GM10266 (cell line): ENCODE measurements around the gene PPIP5K2.

Experiments used
- DNase-seq: peaks from one replicate; pipeline ENCODE4 v3.0.0; 2012; ENCODE audit errors: extremely low spot score
- CTCF ChIP-seq: IDR thresholded peaks from 2 replicates; pipeline ENCODE4 v1.5.1; 2012; ENCODE audit warnings: mild to moderate bottlenecking, low read depth; ENCODE audit not compliant: control insufficient read depth, insufficient read depth; ENCODE audit errors: missing control alignments

Gene PPIP5K2

DNA sequence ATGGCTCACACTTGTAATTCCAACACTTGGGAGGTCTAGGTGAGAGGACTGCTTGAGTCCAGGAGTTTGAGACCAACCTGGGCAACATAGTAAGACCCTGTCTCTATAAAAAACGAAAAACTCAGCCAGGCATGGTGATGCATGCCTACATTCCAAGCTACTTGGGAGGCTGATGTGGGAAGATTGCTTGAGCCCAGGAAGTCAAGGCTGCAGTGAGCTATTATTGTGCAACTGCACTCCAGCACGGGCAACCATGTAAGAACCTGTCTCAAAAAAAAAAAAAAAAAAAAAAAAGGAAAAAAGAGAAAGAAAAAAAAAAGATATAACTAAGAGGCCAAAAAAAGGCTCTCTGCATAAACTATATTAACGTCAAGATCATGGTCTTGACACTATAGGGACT, 27.4 kb upstream of the PPIP5K2 start:
- no peak for DNase-seq
- no peak for TF ChIP-seq CTCF

GRCh38 chr5:103093727-103094126, 26.4 kb upstream of the PPIP5K2 start:
- no peak for TF ChIP-seq CTCF

GRCh38 chr5:103094737-103095136, 25.4 kb upstream of the PPIP5K2 start:
- TF ChIP-seq CTCF: no peak
- no peak for DNase-seq

More at GRCh38 chr5:103093727-103094126, 26.4 kb upstream of the PPIP5K2 start:
- no peak for DNase-seq

GRCh38 chr5:103098993-103099392, 21.1 kb upstream of the PPIP5K2 start:
- no peak for TF ChIP-seq CTCF
- DNase-seq: no peak

DNA sequence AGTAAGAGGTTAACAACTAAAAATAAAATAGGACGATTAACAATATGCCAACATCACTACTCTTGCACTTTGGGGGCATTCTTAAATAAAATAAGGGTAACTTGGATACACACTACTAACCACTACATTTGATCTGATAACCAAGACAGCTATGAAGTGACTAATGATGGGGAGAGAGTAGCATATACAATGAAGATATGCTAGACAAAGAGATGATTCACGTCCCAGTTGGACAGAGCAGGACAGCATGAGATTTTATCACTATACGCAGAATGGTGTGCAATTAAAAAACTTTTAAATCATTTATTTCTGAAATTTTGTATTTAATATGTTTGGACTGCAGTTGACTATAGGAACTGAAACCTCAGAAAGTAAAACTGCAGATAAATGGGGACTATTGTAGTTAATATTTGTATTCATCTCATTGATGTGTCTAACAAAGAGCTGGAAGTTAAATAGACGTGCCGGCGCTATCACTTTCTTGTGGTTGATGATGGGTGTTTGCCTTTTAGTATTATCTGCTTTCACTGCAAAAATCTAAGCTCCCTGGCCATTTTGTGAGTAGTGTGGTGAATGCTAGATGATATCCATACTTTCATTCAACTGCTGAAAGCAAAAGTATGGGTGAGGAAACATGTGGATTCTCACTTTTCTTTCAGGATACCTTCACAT, 18.9 kb upstream of the PPIP5K2 start:
- TF ChIP-seq CTCF: no peak
- DNase-seq: no peak

DNA sequence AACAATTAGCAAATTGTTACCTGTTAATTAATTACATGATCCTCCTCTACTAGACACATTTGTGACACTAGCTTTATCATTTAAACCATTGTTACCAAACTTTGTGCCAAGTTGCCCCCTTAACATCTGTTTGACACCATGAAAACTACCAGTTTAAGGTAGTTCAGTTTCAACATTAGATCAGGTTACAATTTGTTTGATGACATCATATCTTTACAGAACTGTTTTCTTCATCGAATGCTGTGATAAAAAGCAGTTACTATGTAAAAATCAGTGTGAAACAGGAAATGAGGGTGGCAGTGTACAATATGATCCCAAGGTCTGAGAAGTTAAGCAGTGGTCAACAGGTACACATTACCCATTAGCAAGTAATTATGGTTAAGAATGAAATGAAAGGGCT, 17.9 kb upstream of the PPIP5K2 start:
- no peak for TF ChIP-seq CTCF
- DNase-seq: no peak

DNA sequence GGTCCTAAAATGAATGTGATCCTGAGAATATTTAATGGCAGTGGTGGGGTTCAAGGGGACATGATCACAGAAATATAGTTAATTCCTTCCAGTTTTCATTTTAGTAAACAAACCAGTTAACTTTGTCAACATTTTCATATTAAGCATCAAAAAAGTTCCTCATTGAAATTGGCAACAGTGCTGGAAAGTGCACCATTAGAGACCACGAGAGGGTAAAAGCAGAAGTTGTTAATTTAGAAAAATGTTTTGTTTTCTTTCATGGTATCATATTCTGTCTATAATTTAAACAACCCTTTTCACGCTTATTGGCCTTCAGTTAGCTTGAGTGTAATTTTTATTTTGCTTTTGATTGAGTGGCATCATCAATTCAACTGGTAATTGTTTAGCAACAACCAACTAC, 12.0 kb upstream of the PPIP5K2 start:
- DNase-seq: no peak
- no peak for TF ChIP-seq CTCF
